Fibroblast of the aortic adventitia (primary cell): ENCODE results near the gene SETBP1. TPM values are rescaled to one million over a fixed set of nuclear protein-coding genes. Genes with fewer than 3 reads are reported as not detected.

ENCODE experiments used
- DNase-seq: peaks from one replicate; pipeline ENCODE4 v3.0.0-alpha.2; 2010; ENCODE audit warnings: low read depth
- H3K4me3 ChIP-seq: 2 replicates; pipeline ENCODE4 v1.5.1; 2011; ENCODE audit warnings: low read depth, mild to moderate bottlenecking, control low read depth, low read length, moderate library complexity
- total RNA-seq: library from RNA; depleted of rRNA; stranded (reverse); fragments of >200 nt; gene quantifications from 2 replicates; pipeline ENCODE4 v1.2.3, GENCODE V29; 2012; ENCODE audit warnings: low replicate concordance
- TF ChIP-seq, protein P1 (sequence below): IDR thresholded peaks from 2 replicates; pipeline ENCODE4 v1.5.1; 2011; ENCODE audit warnings: mild to moderate bottlenecking, low read length, control low read depth, inconsistent platforms; ENCODE audit not compliant: insufficient read depth

Gene SETBP1
- total RNA-seq, 1 donor = 10.5 TPM

DNA sequence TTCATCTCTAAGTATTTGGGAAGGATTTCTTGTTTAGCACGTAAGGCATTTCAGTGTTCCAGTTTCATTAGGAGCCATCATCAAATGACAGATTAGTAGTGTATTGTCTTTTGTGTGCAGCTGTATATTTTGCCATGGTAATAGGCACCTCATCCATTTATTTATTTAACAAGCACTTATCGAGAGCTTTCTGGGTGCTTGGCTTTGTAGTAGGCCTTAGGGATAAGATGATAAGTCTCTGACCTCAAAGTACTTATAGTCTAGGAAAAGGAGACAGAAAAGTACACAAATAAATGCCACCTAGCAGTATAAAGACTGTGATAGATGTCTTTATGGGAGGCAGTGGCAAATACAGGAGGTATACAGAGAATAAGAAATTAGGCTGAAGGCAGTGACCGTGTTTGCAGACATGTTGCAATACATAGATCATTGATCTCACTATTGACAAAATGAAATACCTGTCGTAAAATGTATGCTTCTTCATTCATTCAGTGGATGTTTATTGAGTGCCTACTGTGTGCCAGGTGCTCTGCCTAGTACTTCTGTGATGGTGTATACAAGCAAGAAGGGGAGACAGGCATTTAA, 265.9 kb downstream of the SETBP1 start:
- TF ChIP-seq, protein P1, sequence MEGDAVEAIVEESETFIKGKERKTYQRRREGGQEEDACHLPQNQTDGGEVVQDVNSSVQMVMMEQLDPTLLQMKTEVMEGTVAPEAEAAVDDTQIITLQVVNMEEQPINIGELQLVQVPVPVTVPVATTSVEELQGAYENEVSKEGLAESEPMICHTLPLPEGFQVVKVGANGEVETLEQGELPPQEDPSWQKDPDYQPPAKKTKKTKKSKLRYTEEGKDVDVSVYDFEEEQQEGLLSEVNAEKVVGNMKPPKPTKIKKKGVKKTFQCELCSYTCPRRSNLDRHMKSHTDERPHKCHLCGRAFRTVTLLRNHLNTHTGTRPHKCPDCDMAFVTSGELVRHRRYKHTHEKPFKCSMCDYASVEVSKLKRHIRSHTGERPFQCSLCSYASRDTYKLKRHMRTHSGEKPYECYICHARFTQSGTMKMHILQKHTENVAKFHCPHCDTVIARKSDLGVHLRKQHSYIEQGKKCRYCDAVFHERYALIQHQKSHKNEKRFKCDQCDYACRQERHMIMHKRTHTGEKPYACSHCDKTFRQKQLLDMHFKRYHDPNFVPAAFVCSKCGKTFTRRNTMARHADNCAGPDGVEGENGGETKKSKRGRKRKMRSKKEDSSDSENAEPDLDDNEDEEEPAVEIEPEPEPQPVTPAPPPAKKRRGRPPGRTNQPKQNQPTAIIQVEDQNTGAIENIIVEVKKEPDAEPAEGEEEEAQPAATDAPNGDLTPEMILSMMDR = no peak
- H3K4me3 ChIP-seq = no peak overlapping the region
- DNase-seq = no peak

DNA sequence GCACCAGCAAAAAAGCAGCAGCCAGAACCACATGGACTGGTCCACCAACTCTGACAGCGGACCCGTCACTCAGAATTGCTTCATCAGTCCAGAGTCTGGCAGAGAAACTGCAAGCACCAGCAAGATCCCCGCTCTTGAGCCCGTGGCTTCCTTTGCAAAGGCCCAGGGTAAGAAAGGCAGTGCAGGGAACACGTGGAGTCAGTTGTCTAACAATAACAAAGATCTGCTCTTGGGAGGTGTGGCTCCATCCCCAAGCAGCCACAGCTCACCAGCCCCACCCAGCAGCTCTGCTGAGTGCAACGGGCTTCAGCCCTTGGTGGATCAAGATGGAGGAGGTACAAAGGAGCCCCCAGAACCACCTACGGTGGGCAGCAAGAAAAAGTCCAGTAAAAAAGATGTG, 269.3 kb downstream of the SETBP1 start:
- H3K4me3 ChIP-seq = no peak overlapping the region
- DNase-seq = no peak
- TF ChIP-seq, protein P1 = no peak

DNA sequence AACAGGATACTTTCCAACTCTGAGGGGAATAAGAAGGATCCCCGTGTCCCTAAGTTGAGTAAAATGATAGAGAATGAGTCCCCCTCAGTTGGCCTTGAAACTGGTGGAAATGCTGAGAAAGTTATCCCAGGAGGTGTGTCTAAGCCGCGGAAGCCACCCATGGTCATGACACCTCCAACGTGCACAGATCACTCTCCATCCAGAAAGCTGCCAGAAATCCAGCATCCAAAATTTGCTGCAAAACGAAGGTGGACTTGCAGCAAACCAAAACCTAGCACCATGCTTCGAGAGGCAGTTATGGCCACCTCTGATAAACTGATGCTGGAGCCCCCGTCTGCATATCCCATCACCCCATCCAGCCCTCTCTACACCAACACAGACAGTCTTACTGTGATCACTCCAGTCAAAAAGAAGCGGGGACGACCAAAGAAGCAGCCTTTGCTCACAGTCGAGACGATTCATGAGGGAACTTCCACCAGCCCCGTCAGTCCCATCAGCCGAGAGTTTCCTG, 270.1 kb downstream of the SETBP1 start:
- TF ChIP-seq, protein P1 = no peak
- no peak for DNase-seq
- no peak overlapping the region for H3K4me3 ChIP-seq

DNA sequence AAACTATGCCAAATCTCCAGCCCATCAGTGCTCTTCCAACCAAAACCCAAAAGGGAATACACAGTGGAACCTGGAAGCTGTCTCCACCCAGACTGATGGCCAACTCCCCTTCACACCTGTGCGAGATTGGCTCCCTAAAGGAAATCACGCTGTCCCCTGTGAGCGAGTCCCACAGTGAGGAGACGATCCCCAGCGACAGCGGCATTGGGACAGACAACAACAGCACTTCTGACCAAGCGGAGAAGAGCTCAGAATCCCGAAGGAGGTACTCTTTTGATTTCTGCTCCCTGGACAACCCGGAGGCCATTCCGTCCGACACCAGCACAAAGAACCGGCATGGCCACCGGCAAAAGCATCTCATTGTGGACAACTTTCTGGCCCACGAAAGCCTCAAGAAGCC, 271.1 kb downstream of the SETBP1 start:
- no peak for DNase-seq
- TF ChIP-seq, protein P1 = no peak
- H3K4me3 ChIP-seq = no peak overlapping the region

DNA sequence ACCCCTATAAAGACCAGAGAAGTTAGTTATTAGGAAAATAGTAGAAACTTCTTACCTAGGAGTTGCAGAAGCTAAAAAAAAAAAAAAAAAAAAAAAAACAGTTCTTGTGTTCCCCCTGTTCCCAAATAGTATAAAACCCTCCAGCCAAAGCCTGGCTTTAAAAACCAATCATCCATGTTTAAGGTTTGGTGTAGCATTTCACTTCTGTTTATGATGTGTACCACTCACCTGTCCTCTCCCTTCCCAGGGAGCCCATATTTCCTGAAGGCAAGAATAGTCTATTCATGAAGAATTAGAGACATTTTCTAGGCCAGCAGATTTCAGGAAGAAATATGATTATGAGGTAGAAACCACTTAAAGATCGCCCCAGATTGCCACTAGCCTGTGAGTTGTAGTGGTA, 273.6 kb downstream of the SETBP1 start:
- DNase-seq = no peak
- TF ChIP-seq, protein P1 = no peak
- H3K4me3 ChIP-seq = no peak overlapping the region

DNA sequence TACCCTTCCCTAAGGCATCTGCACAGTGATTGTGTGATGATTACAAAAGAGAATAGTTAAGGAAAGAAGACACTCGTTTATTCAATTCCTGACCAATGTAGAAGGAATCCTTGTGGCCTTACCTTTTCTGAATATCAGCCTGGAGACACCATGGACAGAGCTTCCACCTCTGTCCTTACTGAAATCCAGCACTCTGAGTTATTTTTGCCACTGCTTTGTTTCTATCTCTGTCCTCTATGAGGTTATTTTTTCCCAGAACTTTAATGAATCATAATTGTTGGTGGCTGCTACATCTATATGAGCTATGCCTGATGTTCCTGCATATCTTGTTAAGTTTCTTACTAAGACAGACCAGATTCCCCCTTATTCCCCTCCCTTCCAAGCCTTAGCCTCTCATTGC, 275.1 kb downstream of the SETBP1 start:
- no peak overlapping the region for H3K4me3 ChIP-seq
- TF ChIP-seq, protein P1 = no peak
- no peak for DNase-seq

DNA sequence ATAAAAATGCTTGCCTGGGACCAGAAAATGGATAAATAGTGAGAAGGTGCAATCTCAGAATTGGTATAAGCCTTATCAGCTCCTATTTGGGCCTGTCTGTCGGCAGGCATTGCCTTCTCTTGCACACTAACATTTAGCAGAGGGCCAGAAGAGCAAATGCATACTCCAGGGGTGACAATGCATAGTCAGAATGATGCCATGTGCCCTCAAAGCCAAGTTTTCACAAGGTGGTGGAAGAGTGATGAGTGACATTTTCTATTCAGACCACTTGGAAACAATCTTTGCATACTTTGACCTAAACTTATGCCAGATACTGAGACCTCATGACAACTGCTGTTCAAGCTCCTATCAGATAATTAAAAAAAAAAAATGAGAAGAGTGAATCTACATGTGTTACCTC, 276.3 kb downstream of the SETBP1 start:
- TF ChIP-seq, protein P1 = no peak
- no peak overlapping the region for H3K4me3 ChIP-seq
- DNase-seq = no peak
